Ishikawa (cell line): ENCODE results near the gene CHRNB4.

Experiments
- CEBPB ChIP-seq: IDR thresholded peaks from 2 replicates; pipeline ENCODE4 v1.6.1; 2012
- CREB1 ChIP-seq: IDR thresholded peaks from 2 replicates; pipeline ENCODE4 v1.6.1; 2012; ENCODE audit warnings: low read depth
- EGR1 ChIP-seq: IDR thresholded peaks from 2 replicates; pipeline ENCODE4 v1.6.1; 2012
- EP300 ChIP-seq: IDR thresholded peaks from 2 replicates; pipeline ENCODE4 v1.6.1; 2012; ENCODE audit warnings: borderline replicate concordance
- FOXM1 ChIP-seq: IDR thresholded peaks from 2 replicates; pipeline ENCODE4 v1.6.1; 2012; ENCODE audit warnings: low read depth, borderline replicate concordance
- NFIC ChIP-seq: IDR thresholded peaks from 2 replicates; pipeline ENCODE4 v1.6.1; 2012
- RAD21 ChIP-seq: IDR thresholded peaks from 2 replicates; pipeline ENCODE4 v1.6.1; 2012; ENCODE audit warnings: low read depth
- TAF1 ChIP-seq: IDR thresholded peaks from 2 replicates; pipeline ENCODE4 v1.6.1; 2012; ENCODE audit warnings: low read depth, mild to moderate bottlenecking
- TCF12 ChIP-seq: IDR thresholded peaks from 2 replicates; pipeline ENCODE4 v1.6.1; 2012; ENCODE audit warnings: low read depth
- TEAD4 ChIP-seq: IDR thresholded peaks from 2 replicates; pipeline ENCODE4 v1.6.1; 2012
- YY1 ChIP-seq: IDR thresholded peaks from 2 replicates; pipeline ENCODE4 v1.6.1; 2012; ENCODE audit warnings: low read depth
- ZBTB7A ChIP-seq: IDR thresholded peaks from 2 replicates; pipeline ENCODE4 v1.6.1; 2012; ENCODE audit warnings: low read depth
- TF ChIP-seq, protein P1 (sequence below): IDR thresholded peaks from 2 replicates; pipeline ENCODE4 v1.6.1; 2012; ENCODE audit warnings: low read depth, mild to moderate bottlenecking
- TF ChIP-seq, protein P2 (sequence below): IDR thresholded peaks from 2 replicates; pipeline ENCODE4 v1.6.1; 2012
- TF ChIP-seq, protein P3 (sequence below): IDR thresholded peaks from 2 replicates; pipeline ENCODE4 v1.6.1; 2012

Gene CHRNB4

DNA sequence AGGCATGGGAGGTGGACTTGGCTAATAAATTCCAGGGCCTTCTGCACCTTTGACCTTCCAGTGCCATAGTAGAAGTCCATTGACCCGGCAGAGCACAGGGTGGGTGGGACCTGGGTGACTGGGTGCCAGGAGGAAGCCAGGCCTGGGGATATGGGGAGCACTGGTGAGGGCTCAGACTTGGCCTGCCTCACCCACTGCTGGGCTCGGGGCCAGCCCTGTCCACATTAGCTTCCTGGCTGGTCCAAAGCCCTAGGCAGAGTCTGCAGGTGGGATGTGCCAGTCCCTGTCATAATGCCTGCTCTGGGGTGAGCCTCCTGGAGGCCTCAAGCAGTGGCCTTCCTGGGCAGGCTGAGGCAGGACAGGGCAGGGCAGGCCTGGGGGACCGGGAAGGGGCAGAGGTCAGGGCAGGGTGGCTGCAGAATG, 38.1 kb upstream of the CHRNB4 start:
- TF ChIP-seq, protein P1, sequence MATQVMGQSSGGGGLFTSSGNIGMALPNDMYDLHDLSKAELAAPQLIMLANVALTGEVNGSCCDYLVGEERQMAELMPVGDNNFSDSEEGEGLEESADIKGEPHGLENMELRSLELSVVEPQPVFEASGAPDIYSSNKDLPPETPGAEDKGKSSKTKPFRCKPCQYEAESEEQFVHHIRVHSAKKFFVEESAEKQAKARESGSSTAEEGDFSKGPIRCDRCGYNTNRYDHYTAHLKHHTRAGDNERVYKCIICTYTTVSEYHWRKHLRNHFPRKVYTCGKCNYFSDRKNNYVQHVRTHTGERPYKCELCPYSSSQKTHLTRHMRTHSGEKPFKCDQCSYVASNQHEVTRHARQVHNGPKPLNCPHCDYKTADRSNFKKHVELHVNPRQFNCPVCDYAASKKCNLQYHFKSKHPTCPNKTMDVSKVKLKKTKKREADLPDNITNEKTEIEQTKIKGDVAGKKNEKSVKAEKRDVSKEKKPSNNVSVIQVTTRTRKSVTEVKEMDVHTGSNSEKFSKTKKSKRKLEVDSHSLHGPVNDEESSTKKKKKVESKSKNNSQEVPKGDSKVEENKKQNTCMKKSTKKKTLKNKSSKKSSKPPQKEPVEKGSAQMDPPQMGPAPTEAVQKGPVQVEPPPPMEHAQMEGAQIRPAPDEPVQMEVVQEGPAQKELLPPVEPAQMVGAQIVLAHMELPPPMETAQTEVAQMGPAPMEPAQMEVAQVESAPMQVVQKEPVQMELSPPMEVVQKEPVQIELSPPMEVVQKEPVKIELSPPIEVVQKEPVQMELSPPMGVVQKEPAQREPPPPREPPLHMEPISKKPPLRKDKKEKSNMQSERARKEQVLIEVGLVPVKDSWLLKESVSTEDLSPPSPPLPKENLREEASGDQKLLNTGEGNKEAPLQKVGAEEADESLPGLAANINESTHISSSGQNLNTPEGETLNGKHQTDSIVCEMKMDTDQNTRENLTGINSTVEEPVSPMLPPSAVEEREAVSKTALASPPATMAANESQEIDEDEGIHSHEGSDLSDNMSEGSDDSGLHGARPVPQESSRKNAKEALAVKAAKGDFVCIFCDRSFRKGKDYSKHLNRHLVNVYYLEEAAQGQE: no peak
- TF ChIP-seq RAD21: no peak
- no peak for TF ChIP-seq FOXM1
- no peak for TF ChIP-seq CEBPB
- TF ChIP-seq EP300: no peak
- no peak for TF ChIP-seq CREB1
- TF ChIP-seq, protein P2, sequence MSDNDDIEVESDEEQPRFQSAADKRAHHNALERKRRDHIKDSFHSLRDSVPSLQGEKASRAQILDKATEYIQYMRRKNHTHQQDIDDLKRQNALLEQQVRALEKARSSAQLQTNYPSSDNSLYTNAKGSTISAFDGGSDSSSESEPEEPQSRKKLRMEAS: no peak
- no peak for TF ChIP-seq TEAD4
- TF ChIP-seq, protein P3, sequence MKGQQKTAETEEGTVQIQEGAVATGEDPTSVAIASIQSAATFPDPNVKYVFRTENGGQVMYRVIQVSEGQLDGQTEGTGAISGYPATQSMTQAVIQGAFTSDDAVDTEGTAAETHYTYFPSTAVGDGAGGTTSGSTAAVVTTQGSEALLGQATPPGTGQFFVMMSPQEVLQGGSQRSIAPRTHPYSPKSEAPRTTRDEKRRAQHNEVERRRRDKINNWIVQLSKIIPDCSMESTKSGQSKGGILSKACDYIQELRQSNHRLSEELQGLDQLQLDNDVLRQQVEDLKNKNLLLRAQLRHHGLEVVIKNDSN: no peak
- no peak for TF ChIP-seq TAF1
- TF ChIP-seq YY1: no peak
- TF ChIP-seq NFIC: no peak
- no peak for TF ChIP-seq EGR1
- no peak for TF ChIP-seq TCF12
- no peak for TF ChIP-seq ZBTB7A

DNA sequence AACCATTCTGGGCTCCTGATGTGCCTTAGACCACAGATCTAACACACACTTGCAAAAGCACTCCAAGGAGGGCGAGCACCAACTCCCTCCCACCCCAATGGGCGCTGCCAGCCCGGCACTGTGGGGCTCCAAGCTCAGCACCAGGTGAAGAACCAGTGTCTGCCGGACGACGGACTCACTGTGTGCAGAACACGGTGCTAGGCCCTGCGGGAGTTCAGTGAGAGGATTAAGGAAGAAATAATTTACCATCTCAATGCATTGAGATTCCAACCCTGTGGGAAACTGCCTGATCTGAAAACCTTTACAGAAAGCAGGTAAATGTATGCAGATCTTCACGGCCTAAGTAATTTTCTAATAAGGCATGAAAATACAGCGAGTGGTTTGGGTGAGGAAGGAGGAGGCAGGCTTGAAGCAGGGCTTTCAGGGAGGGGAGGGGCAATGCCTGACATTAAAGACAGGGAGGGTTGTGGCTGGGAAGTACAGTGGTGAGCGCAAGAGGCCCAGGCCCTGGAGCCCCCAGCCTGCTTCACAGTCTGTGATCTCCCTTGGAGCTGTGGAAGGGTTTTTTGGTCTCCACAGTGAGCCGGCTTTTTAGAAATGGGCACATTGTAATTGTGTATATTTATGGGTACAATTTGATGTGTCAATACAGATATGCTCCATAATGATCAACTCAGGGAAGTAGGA, 35.6 kb upstream of the CHRNB4 start:
- no peak for TF ChIP-seq FOXM1

DNA sequence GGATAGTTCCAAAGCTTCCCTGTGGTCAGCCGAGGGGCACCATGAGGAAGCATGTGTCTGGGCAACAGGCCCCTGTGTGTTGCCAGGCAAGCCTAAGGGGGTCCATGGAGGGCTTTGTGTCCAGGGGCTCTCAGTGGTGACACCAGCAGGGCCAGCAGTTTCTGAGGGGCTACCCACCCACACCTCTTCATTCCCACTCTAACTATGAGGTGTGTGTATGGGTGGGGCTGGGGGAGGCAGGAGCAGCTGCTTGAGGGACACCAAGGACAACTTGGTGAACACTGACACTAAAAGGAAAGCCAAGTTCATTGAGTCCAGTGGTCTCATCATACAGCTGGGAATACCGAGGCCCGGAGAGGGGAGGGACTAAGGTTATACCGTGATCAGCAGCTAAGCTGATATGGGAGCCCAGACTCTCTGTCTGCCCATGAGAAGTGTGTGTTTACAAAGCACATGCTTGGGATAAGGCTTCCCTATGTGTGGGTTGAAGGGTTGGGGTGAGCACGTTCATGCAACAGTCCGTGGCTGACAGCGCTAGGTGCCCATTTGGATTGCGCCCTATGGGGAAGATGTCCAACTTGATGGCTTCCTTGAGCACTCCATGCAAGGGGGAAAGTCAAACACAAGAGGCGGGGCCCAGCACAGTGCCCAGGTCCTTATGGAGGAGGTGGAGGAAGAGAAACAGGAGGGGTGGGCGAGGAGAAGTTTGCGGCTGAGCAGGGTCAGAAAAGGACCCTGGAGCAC, 34.8 kb upstream of the CHRNB4 start:
- TF ChIP-seq TCF12 (no peak), NFIC (no peak)

DNA sequence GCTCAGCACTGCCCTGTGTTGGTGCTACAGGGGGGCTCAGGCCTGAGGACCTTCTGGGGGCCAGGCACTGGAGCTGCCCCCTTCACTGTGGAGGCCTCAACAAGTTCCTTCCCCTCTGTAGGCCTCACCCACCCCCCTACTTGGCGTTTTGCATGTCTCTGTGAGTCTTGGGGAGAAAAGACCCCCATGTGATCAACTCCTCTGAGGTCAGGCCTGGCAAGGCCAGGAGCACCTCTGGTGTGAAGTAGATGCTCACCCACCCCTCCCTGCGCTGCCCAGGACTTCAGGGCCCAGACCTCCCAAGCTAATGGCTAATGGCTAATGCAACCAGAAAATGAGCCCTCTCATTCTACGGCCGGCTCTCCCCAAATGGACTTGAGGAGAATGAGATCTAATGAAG, 34.2 kb upstream of the CHRNB4 start:
- TF ChIP-seq RAD21 (no peak), EGR1 (no peak), NFIC (no peak), TAF1 (no peak)

DNA sequence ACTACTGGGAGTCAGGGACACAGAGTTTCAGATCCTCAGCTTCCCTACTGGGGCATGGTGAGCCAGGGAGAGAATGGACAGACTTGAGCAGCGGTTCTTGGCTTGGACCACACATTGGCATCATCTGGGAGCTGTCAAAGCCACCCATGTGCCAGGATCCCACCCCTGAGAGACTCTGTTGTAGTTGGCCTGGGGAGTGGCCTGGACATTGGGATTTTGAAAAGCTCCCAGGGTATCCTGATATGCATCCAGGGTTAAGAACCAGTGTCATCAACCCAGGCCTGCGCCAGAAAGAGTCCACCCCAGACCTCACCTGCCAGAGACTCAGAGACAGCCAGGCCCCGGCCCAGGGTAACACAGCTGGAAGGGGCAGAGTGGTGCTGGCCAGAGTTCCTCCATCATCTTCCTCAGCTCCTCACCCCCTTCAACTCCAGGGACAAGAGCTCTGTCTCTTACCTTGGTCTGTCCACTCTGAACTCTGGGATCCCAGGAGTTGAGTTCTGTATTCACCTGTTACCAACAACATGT, 33.0 kb upstream of the CHRNB4 start:
- TF ChIP-seq, protein P1: no peak
- TF ChIP-seq CREB1 (no peak), ZBTB7A (no peak), TCF12 (no peak), TEAD4 (no peak), FOXM1 (no peak), TAF1 (no peak), RAD21 (no peak)

DNA sequence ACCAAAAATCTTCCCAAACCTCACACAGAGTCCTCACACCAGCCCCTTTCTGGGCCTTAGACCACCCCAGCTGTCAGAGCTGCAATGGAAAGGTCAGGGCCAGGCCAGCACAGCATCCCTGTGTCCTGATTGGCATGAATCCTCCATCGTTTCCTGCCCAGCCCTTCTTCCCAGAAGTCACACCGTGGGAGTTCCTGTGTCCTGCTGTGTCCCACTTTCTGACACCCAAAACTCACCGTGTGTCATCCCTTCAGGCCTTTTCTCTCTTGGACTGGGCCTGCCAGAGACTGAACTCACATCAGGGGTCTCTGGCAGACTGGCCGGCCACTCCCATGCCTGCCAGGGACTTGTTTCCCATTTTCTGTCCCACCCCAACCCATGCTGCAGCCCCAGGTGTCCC, 32.5 kb upstream of the CHRNB4 start:
- TF ChIP-seq CEBPB: no peak
- TF ChIP-seq TAF1: no peak
- TF ChIP-seq, protein P2: no peak
- TF ChIP-seq EP300: no peak
- TF ChIP-seq, protein P1: no peak
- no peak for TF ChIP-seq TEAD4
- no peak for TF ChIP-seq CREB1
- TF ChIP-seq TCF12: no peak
- TF ChIP-seq ZBTB7A: no peak
- TF ChIP-seq NFIC: no peak
- TF ChIP-seq, protein P3: no peak
- no peak for TF ChIP-seq EGR1
- no peak for TF ChIP-seq FOXM1
- no peak for TF ChIP-seq YY1
- no peak for TF ChIP-seq RAD21
